ENCODE measurements around the gene NCOA7.
A peak's percentile ranks its signal among the peaks of the same experiment; 100 is the strongest.

The NCOA7 gene

DNA sequence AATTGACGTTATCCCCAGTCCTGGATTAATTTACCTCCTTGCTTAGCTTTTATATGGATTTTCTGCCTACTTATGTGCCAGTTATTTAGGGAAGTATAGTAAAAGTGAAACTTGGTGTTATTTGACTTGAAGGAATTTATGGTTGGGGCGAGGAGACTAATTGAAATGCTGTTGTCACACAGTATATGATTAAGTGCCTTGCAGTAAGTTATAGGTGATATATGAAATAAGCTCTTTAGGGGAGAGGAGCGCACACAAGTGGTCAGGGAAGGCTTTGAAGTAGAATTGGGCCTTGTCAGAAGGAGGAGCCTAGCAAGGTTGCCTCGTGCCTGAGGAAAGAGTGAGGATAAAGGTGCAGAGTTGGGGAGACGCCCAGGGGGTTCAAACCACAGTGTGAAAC is 20.5 kb downstream of the NCOA7 start:
- no peak overlapping the region for H3K9ac ChIP-seq
- TF ChIP-seq Cebpa-rat (IDR thresholded peaks at IDR 0.05): no peak
- H3K27ac ChIP-seq: no peak overlapping the region
- no peaks in the 10 kb centered on the region for H3K27me3 ChIP-seq
- peaks cover 28% of the 10 kb centered on the region for H3K4me1 ChIP-seq
- no peak overlapping the region for H3K4me2 ChIP-seq
- H3K9me3 ChIP-seq: no peaks in the 10 kb centered on the region
- H3K36me3 ChIP-seq: no peaks in the 10 kb centered on the region
- no peak overlapping the region for H3K4me3 ChIP-seq
- H4K20me1 ChIP-seq: peaks cover 5% of the 10 kb centered on the region; the same call in 1 of the 2 replicates

DNA sequence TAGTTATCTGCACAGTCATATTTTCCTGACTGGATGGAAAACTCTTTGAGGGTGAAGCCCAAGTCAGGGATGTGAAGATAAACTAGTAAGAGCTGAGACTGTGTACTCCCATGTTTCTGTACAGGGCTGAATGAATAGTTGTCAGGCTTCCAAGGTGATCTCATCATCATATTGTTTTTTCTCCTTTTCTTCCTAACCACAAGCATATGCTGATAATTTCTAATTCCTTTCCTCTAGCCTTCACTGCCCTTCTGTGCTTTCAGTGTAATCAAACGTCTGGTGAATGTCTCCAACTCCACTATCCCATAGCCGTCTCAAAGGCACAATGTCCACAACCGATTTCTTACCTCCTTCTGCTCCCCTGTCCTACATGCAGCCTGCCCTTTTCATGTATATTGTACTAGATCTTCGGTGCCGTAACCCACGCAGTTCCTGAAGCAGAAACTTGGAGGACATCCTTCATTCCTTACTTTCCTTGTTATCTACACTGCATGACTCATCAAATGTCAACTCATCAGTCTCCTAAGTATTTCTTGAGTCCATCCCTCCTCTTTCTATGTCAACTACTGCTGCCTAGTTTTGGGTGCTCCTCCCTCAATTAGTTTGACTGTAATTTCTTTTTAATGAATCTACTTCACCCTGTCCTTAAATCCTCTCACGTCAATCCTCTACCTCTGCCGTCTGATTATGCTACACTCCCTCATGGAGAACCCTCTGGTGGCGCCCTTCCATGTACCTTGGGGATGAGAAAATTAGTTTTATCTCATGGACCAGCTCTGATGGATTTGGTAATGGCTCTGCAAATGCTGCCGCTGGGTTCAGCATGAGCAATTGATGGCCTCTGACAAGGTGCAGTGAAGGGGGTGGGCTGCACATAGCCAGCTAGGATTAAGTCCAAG is 21.9 kb downstream of the NCOA7 start:
- Histone ChIP-seq H3K9me3 (no peaks in the 10 kb centered on the region), H4K20me1 (peaks cover 5% of the 10 kb centered on the region; the same call in 1 of the 2 replicates), H3K9ac (no peak overlapping the region), H3K27me3 (no peaks in the 10 kb centered on the region), H3K36me3 (0 out of 2 replicates have a peak, but pooled peaks cover 5% of the 10 kb centered on the region), H3K4me2 (no peak overlapping the region), H3K27ac (no peak overlapping the region), H3K4me1 (peaks cover 28% of the 10 kb centered on the region), H3K4me3 (no peak overlapping the region)
- no peak for TF ChIP-seq Cebpa-rat (IDR thresholded peaks at IDR 0.05)

DNA sequence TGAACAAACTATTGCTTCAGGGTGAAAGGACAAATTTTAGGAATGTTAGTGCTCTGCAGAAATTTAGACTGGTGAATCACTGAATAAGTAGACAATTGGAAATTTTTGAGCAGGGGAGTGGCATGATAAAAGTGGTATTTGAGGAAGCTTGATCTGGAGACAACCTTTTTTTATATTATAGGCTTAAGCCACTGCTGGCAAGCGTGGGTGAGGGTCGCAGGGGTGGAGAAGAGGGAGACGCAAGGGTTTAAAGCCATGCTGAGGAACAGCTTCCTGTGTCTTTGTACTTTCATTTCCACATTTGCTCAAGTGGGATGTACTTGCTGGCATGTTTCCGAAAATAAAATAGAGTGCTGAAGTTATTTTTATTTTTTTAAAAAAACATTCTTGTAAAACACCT is 23.7 kb downstream of the NCOA7 start:
- Histone ChIP-seq H3K4me3 (no peak overlapping the region), H3K4me1 (peaks cover 26% of the 10 kb centered on the region), H3K27ac (peak overlapping the region; percentile 42; the same call in 1 of the 2 replicates), H4K20me1 (peaks cover 5% of the 10 kb centered on the region; the same call in 1 of the 2 replicates), H3K36me3 (0 out of 2 replicates have a peak, but pooled peaks cover 5% of the 10 kb centered on the region), H3K27me3 (no peaks in the 10 kb centered on the region), H3K4me2 (peak overlapping the region; percentile 60), H3K9me3 (no peaks in the 10 kb centered on the region), H3K9ac (no peak overlapping the region)
- TF ChIP-seq Cebpa-rat (IDR thresholded peaks at IDR 0.05): no peak

DNA sequence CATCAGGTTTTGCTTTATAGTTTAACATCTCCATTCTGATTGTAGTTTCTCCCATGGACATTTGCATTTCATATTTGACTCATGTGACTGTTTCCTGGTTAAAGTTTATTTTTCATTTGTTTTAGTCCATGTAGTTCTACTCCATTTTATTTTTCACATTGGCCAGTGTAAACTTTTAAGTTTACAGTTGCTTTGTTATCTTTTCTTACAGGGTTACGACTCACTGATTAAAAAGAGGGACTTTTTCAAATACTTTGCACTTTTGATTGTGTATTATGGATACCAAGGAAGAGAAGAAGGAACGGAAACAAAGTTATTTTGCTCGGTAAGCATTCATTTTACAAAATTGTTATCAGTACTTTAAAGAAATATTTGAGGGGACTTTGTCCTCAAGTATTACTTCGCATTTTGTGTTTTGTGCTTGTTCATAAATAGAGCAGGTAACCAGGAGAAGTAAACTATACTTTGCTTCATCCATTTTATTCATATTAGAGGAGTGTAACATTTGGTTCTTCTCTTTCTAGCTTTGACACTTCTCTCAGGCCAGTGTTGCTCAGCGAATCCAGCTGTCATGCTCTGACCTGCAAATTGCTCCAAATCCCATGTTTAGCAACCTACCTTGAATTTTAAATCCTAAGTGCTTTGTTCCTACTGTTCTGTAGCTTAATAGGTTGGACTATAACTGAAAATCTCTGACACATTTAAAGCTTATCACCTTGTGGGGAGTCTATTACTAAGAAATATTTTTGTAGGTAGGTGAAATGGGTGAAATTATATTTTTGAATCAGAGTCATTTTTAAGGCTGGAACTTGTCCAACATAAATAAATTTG is 24.5 kb downstream of the NCOA7 start:
- H3K4me1 ChIP-seq: peaks cover 18% of the 10 kb centered on the region
- H3K27ac ChIP-seq: no peak overlapping the region
- no peak for TF ChIP-seq Cebpa-rat (IDR thresholded peaks at IDR 0.05)
- no peak overlapping the region for H3K4me3 ChIP-seq
- peaks cover 13% of the 10 kb centered on the region for H3K36me3 ChIP-seq
- no peaks in the 10 kb centered on the region for H4K20me1 ChIP-seq
- no peaks in the 10 kb centered on the region for H3K27me3 ChIP-seq
- H3K9ac ChIP-seq: no peak overlapping the region
- H3K4me2 ChIP-seq: peak overlapping the region; percentile 60
- no peaks in the 10 kb centered on the region for H3K9me3 ChIP-seq

DNA sequence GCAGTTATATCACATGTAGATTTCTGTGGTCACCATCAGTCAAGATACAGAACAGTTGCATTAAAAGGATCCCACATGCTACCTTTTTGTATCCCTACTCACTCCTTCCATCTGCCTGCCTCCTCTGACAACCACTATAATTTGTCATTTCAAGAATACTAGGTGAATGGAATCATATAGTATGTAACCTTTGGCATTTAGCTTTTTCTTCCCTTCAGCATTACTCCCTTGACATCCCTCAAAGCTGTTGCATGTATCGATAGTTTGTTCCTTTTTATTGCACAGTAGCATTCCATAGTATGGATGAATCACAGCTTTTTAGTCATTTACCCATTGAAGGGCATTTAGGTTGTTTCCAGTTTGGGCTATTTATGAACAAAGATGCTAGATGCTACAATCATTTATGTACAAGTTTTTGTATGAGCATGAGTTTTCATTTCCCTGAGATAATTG is 26.1 kb downstream of the NCOA7 start:
- H3K4me2 ChIP-seq: no peak overlapping the region
- no peak overlapping the region for H3K9ac ChIP-seq
- H3K4me3 ChIP-seq: no peak overlapping the region
- H3K4me1 ChIP-seq: peaks cover 16% of the 10 kb centered on the region
- no peaks in the 10 kb centered on the region for H3K27me3 ChIP-seq
- H4K20me1 ChIP-seq: no peaks in the 10 kb centered on the region
- no peaks in the 10 kb centered on the region for H3K9me3 ChIP-seq
- no peak for TF ChIP-seq Cebpa-rat (IDR thresholded peaks at IDR 0.05)
- H3K36me3 ChIP-seq: peaks cover 21% of the 10 kb centered on the region
- H3K27ac ChIP-seq: no peak overlapping the region

DNA sequence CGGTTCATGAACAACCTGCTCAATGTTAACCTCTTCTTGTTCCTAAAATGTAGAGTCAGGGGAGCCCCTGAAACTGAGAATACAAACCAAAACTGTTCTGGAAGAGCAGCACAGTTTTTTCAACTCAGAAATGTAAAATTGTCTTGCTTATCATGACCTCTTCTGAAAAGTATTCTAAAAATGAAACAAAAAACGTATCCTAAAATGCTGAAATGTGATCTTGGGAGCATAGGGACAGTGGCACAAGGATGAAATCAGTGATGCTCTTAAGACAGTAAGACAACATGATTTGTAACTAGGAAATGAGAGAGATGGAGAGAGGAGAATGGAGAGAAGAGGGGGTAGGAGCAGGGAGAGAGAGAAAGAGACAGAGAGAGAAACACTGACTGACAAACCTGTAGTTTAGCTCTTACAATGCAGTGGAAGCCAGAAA is 27.5 kb downstream of the NCOA7 start:
- Histone ChIP-seq H3K27me3 (no peaks in the 10 kb centered on the region), H3K36me3 (peaks cover 21% of the 10 kb centered on the region), H3K4me3 (no peak overlapping the region), H3K4me1 (peaks cover 17% of the 10 kb centered on the region), H3K27ac (no peak overlapping the region), H3K9ac (no peak overlapping the region), H3K9me3 (no peaks in the 10 kb centered on the region), H3K4me2 (no peak overlapping the region), H4K20me1 (no peaks in the 10 kb centered on the region)
- TF ChIP-seq Cebpa-rat (IDR thresholded peaks at IDR 0.05): no peak

DNA sequence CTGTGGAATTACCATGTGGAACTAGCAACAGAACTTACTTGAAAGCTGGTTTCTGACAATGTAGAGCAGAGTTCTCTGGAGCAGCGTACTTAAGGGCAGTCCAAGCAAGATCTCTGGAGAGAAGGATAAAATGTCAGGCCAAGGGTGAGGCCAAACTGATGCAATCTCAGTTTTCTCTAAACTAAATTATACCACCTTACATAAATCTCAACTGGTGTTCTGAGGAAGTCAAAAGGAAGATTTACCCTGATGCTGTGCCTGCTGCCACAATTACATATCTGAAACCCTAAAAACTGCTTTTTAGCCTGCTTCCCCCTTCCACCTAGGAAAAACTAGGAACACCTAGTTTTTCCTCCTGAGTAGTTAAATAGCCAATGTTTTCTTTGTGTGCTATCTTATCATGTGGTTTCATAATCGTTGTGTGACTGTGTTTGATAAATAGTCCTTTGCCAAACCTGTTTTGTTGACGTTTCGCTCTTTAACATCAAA is 28.1 kb downstream of the NCOA7 start:
- H3K36me3 ChIP-seq: peaks cover 21% of the 10 kb centered on the region
- peaks cover 17% of the 10 kb centered on the region for H3K4me1 ChIP-seq
- H3K4me2 ChIP-seq: no peak overlapping the region
- no peaks in the 10 kb centered on the region for H3K9me3 ChIP-seq
- no peaks in the 10 kb centered on the region for H4K20me1 ChIP-seq
- no peak overlapping the region for H3K4me3 ChIP-seq
- H3K27ac ChIP-seq: no peak overlapping the region
- H3K27me3 ChIP-seq: no peaks in the 10 kb centered on the region
- TF ChIP-seq Cebpa-rat (IDR thresholded peaks at IDR 0.05): no peak
- H3K9ac ChIP-seq: no peak overlapping the region

DNA sequence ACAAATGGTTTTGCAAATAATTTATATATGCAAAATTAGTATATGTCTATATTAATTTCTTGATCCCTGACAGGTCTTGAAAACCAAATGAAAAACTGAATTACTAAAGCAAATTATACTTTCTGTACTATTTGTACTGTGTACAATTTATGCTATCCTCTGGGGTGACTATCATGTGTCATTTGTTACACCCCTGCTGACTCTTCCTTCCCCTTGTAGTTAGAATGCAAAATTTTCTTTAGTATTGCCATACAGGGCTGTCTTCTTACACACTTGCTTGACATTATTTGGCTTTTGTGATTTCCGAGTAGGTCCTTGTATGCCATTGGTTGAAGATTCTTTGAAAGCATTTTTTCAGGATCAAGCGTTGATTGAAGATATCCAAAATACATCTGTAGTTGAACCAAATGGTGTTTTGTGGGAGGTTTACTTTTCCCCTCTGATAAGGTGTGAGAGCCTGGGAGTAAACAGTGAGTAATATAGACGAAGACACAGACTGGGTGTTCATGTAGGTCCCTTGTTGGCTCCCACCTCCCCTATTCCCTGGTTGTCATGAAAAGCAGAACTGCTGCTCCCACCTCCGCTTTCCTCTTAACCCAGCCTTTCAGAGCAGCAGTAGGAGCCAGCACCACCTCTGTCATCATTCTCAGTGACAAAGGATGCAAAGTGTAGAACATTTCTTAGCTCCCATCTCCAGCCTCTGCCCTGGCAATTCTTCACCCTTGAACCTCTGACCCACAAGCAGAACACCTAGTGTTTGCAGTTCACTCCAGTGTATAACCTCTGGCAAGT is 29.0 kb downstream of the NCOA7 start:
- Histone ChIP-seq H3K9ac (no peak overlapping the region), H3K27me3 (no peaks in the 10 kb centered on the region), H3K4me1 (peaks cover 10% of the 10 kb centered on the region), H3K36me3 (peaks cover 21% of the 10 kb centered on the region), H3K27ac (no peak overlapping the region), H4K20me1 (no peaks in the 10 kb centered on the region), H3K4me2 (no peak overlapping the region), H3K9me3 (no peaks in the 10 kb centered on the region), H3K4me3 (no peak overlapping the region)
- no peak for TF ChIP-seq Cebpa-rat (IDR thresholded peaks at IDR 0.05)

DNA sequence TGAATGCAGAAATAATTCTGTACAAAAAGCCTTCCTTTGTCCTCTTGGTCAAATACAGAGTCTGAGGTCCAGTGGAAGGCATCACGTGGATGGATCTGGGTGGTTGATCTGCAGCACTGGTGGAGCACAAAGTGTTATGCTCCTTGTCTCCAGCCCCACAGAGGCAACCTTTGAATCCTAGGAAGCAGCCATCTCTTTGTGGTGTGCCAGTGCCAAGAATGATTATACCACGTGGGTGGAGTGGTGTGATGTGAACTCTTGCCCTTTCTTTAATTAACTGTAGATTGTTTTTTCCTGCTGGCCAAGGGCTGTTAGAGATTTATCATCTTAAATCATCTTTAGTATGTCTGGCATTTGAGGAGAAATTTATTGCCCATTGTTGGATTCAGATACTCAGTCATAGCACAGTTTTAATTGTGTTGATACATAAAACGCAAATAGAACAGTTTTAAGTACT is 31.1 kb downstream of the NCOA7 start:
- no peak overlapping the region for H3K27ac ChIP-seq
- H3K9me3 ChIP-seq: no peaks in the 10 kb centered on the region
- no peaks in the 10 kb centered on the region for H3K27me3 ChIP-seq
- H3K4me3 ChIP-seq: no peak overlapping the region
- peaks cover 18% of the 10 kb centered on the region for H3K36me3 ChIP-seq
- H3K9ac ChIP-seq: no peak overlapping the region
- H3K4me2 ChIP-seq: no peak overlapping the region
- no peak for TF ChIP-seq Cebpa-rat (IDR thresholded peaks at IDR 0.05)
- no peaks in the 10 kb centered on the region for H4K20me1 ChIP-seq
- peaks cover 5% of the 10 kb centered on the region; the same call in 1 of the 2 replicates for H3K4me1 ChIP-seq
